Right renal pelvis (tissue), 4 donors: ENCODE data around the gene OR8G1. TPM values are rescaled to one million over a fixed set of nuclear protein-coding genes. Genes with fewer than 3 reads are reported as not detected.
"Not testable (repeated sequence)": the region's sequence is repeated elsewhere in the genome, so short reads cannot be mapped to it uniquely, and the experiment has no call there.

Experiments
- DNase-seq, 4 donors: peaks; one replicate each; pipeline ENCODE4 v3.0.0-alpha.2; 2013; ENCODE audit warnings: low read depth in 4 of 4, low spot score in 3 of 4, missing footprints in 1 of 4
- polyA plus RNA-seq, 4 donors: library from polyadenylated mRNA; unstranded; fragments of 120-200 nt; gene quantifications; one replicate each; pipeline ENCODE4 v1.2.1, GENCODE V29; 2013; ENCODE audit not compliant: insufficient read length in 4 of 4

The OR8G1 gene
- polyA plus RNA-seq, 4 donors, result not detected

DNA sequence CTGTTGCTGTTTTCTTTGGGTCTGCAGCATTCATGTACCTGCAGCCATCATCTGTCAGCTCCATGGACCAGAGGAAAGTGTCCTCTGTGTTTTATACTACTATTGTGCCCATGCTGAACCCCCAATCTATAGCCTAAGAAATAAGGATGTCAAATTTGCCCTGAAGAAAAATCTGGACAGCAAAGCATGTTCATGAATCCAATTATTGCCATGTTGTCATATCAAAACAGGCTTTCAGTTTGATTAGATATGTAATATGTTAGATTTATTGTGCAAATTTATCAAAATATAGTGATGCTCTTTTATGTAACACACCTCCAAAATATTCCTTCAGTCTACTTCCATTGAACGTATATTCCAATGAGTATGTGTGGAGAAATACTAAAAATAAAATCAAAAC lies 15.4 kb upstream of the OR8G1 start:
- DNase-seq, result no peak

DNA sequence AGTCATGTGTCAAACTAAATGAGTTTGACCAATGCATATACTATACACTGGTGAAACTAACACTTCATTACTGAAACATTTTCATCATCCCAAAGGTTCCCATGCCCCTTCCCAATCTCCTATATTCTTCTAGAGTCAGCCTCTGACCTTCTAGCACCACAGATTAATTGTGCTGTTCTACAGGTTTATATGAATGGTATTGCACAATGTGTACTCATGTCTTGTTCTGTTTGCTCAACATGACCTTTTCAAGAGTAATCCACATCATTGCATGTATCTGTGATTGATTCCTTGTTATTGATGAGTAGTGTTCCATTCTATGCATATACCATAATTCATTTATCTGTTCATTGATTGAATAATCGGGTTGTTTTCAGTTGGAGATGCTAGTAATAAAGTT lies 7.5 kb upstream of the OR8G1 start:
- no peak for DNase-seq

DNA sequence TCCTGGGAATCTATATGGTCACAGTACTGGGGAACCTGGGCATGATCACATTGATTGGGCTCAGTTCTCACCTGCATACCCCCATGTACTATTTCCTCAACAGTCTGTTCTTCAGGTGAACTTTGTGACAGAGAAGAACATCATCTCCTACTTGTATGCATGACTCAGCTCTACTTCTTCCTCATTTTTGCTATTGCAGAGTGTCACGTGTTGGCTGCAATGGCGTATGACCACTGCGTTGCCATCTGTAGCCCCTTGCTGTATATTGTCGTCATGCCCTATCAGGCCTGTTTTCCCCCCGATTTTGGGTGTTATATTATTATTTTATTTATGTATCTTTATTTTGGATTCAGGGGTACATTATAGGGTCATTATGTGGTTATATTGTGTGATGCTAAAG lies 2.4 kb upstream of the OR8G1 start:
- DNase-seq, result no peak

DNA sequence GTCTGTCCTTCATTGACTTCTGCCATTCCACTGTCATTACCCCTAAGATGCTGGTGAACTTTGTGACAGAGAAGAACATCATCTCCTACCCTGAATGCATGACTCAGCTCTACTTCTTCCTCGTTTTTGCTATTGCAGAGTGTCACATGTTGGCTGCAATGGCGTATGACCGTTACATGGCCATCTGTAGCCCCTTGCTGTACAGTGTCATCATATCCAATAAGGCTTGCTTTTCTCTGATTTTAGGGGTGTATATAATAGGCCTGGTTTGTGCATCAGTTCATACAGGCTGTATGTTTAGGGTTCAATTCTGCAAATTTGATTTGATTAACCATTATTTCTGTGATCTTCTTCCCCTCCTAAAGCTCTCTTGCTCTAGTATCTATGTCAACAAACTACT lies 9.0 kb downstream of the OR8G1 start:
- DNase-seq, result not testable (repeated sequence)

DNA sequence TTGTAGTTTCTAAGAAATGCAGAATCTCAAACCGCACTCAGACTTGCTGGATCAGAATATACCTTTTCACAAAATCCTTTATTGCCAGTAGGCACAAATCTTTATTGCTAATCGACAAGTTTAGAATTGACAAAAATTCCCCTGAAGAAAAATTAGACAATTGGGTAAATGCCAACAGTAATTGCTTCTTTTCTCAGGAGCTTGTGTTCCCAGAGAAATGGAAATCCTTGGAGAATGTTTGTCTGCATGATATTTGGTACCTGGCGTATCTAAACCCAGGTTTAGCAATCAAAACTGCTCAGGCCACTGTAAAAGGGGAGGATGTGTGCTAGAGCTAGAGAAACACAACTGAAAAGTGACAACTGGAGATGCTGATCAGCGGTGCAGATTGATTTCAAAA lies 15.2 kb downstream of the OR8G1 start, which contains the start of gene OR8G5:
Gene OR8G5 (plus strand): TSS at position 301 of the 400 bp plus-strand sequence. CDS start 8,556 bp downstream, outside the sequence.
- DNase-seq, result no peak

DNA sequence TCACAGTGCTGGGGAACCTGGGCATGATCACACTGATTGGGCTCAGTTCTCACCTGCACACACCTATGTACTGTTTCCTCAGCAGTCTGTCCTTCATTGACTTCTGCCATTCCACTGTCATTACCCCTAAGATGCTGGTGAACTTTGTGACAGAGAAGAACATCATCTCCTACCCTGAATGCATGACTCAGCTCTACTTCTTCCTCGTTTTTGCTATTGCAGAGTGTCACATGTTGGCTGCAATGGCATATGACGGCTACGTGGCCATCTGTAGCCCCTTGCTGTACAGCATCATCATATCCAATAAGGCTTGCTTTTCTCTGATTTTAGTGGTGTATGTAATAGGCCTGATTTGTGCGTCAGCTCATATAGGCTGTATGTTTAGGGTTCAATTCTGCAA lies 24.1 kb downstream of the OR8G1 start:
- DNase-seq, result not testable (repeated sequence)

DNA sequence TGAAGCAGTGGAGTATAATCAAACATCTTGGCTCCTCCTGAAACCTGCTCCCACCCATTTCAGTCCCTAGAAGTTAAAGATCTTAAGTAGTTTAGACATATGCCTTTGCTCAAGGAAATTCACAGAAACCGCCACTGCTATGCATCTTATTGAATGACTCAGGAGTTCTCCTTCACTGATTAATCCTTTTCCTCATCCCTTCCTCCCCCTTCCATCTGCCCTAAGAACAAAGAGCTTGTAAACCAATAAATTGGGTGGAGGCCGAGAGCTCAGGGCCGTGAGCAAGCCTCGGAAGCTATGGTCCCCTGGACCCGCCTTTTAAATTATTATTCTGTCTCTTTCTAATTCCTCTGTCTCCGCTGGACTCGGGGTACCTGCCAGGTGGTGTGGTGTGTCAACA lies 30.0 kb downstream of the OR8G1 start:
- not testable (repeated sequence) for DNase-seq

DNA sequence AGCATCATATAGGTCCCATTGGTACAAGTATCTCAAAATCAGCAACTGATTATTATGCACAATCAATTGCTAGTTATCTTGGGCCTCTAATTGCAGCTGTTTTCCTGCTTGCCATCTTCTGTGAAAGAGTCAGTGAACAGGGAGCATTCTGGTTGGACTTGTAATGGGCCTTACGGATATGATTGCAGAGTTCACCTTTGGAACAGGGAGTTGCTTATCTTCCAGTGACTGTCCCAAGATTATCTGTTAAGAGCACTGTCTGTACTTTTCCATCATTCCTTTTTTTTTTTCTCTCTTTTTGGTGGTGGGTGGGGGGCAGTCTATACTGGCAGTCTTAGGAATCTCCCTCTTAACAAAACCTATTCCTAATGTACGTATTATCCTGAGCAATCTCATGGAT lies 33.1 kb downstream of the OR8G1 start:
- DNase-seq, result no peak

DNA sequence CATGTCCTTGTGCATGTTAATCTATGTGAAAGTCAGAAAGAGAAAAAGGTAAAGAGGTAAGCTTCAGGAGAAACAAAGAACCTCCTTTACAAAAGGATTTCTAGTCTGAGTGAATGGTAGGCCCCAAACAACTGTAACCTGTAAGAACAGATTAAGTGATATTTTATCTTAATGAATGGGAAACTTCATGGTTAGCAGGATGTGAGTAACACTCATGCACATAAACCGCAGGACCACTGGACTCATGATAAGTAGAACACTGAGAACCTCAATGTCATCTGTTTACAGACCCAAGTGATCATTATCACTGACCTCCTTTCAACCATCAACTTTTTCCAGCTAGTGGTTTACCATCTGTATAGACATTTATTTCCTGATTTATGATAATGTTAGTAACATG lies 35.2 kb downstream of the OR8G1 start:
- no peak for DNase-seq

DNA sequence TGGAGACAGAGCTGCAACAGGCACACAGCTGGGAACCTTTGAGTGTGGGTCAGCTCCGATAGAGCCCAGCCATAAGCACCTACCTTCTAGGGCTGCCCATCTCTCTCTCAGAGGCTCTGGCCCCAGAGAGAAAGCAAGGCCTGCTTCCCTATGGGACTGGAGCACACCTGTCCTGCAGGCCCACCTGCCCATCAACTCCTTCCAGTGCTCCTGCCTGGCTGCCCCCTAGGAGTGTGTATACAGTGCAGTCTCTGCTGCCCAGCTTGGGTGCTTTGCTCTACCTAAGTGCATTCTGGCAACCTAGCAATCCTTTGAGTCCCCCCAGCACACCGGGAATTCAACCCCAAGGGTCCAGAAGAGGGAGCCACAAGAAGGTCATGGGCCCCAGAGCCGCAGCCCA lies 36.3 kb downstream of the OR8G1 start:
- DNase-seq, result no peak

DNA sequence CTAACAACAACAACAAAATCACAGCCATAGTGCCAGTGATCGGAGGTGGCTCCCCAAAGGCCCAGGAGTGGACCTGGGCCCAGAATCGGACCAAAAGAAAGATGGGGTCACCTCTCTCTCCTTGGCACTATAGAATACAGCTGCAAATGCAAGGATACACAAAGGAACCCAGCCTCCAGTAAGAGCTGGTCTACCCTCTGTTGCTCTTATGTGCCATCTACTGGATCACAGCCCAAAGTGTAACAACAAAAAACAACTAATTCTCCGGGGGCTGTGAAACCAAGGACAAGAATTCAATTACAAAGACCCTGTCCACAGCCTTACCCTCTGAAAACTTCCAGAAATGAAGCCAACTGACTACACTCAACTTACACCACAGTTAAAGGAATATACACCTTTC lies 36.9 kb downstream of the OR8G1 start:
- no peak for DNase-seq

DNA sequence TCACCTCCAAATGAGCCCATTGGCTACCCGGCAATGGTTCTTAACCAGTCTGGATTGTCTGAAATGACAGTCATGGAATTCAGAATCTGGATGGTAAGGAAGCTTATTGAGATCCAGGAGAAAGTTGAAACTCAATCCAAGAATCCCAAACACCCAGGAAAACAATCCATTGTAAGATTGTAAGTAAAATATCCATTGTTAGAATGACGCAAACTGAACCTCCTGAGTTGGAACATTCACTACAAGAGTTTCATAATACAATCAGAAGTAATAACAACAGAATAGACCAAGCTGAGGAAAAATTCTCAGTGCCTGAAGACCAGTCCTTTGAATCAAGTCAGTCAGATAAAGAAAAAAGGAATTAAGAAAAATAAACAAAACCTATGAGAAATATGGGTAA lies 37.4 kb downstream of the OR8G1 start:
- no peak for DNase-seq

DNA sequence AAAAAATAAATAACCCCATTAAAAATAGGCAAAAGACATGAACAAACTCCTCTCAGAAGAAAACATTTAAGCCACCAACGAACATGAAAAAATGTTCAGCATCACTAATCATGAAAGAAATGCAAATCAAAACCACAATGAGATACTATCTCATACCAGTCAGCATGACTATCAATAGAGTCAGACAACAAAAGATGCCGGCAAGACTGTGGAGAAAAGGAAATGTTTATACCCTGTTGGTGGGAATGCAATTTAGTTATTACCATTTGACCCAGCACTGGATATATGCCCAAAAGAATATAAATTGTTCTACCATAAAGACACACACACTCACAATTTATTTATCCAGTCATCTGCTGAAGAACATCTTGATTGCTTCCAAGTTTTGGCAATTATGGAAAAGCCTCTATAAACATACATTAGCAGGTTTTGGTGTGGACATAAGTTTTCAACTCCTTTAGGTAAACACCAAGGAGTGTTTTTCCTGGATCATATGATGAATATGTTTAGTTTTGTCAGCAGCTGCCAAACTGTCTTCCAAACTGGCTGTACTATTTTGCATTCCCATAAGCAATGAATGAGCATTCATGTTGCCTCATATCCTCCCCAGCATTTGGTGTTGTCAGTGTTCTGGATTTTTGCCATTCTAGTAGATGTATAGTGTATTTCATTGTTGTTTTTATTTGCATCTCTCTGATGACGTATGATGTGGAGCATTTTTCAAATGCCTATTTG lies 44.9 kb downstream of the OR8G1 start:
- DNase-seq, result no peak

DNA sequence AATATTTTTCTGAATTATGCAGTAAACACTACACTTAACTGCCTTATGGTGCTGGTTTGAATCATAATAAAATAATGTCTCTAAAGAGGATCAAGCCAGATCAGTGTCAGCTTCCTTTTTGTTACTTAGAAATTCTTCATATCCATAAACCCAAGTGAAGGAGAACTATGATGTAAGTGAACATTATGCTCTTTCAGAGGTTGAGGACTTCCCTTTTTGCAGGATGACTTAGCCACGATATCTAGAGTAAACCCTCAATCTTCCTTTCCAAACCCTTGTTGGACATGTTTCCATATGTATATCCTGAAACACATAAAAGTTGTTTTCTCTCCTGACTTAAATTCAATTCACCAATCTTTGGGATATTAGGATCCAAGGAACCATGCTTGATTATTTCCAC lies 53.8 kb downstream of the OR8G1 start:
- no peak for DNase-seq

DNA sequence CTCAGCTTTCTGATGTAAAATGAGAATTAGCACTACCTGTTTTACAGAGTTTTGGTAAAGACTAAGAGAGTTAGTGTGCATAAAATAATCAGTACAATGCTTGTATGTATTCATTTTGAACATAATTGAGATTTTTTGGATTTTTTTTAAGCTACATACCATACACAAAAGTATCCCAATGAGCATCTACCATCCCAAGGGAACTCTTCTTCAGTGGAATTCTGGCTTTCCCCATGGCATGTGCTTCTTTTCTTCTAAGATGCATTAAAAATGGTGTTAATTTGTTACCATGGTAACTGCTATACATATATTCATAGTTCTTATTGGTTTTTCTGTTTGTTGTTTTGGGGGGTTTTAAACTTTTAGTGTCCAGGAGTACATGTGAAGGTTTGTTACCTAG lies 55.1 kb downstream of the OR8G1 start:
- no peak for DNase-seq

DNA sequence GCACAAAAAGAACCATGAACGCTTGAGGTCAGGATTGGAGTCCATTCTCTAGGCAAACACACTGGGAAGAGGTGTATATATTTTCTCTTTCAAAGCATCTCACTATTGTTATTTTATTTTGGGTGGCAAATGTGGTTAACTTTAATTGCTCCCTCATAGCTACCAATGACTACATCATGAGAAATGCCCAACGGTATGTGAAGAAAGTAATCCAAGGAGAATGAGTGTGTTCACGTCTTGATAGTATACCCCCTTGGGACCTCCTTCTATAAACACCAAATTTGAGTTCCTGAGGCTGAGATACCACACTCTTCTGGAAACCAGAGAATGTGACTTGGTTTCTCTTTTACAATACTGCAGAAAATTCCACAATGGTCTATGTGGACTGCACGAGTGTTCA lies 57.0 kb downstream of the OR8G1 start:
- DNase-seq, result no peak

DNA sequence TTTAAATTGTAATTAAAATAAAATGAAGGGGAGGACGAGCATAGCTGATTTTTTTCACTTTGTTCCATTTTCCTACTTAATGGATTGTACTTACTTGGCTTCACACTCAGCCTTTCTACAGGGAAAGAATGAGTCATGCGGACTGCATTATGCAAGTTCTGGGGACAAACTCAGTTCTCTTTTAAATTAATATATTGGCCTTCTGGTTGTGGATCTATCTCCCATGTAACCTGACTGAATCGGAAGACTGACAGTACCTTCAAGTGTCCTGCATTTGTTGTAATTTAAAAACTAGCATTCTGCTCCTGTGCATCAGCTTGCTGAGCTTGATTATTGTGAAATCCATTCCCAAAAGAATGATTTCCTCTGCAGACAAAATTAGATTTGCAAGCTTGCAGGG lies 60.7 kb downstream of the OR8G1 start:
- DNase-seq, result no peak

DNA sequence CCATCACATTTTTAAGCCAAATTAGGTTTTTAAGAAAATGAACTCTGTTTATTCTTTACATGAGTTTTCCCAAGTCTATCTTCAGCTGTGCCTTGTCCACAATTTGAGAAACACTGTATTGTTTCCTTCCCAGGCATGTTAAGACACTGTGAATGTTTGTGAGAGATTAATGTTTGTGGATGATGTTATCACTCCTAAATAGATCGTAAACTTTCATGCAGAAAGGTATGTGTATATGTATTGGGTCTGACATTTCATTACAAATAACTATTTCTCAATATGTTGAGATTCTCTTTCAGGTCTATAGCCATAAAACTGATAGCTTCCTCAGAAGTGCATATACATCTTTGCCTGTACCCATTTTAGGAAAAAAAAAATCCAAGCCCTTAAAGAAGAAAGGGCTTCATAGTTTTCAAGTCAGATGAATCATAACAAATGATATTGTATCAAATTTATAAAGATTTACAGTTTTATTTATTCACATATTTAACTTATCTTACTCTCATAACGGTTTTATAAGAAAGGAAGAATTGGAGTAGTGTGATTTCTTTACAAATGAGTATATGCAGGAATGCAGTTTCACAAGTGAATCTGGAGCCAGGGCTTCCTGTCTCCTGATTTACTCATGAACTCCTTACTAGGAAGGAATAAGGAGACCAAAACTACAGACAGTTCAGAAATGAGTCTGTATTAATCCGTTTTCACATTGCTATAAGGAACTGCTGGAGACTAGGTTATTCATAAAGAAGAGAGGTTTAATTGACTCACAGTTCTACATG lies 61.6 kb downstream of the OR8G1 start:
- no peak for DNase-seq
